ENCODE results near the gene CTSZ.
"Not testable (repeated sequence)": the region's sequence is repeated elsewhere in the genome, so short reads cannot be mapped to it uniquely, and the experiment has no call there.

Gene CTSZ

DNA sequence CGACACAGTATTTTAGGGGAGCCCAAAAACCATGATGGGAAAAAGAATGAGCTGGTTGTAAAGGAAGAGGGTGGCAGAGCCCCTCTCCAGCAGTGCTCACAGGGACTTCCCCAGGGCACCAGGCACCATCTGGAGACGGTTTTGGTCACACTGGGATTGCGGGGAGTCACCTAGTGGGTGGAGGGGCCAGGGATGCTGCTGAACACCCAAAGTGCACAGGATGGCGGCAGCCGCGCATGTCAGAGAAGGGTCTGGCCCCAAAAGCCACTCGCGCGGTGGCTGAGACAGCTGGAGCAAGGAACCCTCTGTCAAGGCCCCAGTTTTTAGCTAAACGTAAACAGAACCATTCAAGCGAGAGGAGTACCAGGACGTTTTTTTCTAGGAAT lies 10.8 kb downstream of the CTSZ start:
- no peak for DNase-seq

- DNase-seq, result no peak
Observed at GRCh38 chr20:58995461-58996225, 11.4 kb downstream of the CTSZ start.

DNA sequence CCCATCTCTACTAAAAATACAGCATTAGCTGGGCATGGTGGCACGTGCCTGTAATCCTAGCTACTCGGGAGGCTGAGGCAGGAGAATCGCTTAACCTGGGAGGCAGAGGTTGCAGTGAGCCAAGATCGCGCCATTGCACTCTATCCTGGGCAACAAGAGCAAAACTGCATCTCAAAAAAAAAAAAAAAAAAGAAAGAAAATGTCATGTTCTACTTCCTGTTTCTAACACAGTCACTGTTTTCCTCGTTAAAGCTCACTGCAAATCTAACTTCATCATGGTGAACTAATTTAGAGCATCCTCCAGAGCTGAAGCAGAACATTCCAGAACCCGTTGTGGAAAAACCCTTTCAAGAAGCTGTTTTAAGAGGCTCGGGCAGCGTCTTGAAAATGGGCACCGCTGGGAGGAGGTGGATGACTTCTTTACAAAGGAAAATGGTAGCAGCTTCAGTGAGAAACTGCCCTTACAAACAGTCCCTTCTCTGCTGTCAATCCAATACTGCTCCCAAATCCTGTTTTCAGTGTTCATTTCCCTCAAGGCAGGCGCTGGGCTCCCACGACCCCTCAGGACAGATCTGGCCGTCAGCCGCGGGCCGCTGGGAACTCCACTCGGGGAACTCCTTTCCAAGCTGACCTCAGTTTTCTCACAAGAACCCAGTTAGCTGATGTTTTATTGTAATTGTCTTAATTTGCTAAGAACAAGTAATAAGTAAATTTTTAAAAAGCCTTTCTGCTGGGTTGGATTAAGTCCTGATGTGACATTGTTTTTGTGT lies 12.5 kb downstream of the CTSZ start:
- DNase-seq, result no peak

- DNase-seq, result no peak
Observed at GRCh38 chr20:58993332-58994248, 13.5 kb downstream of the CTSZ start.

DNA sequence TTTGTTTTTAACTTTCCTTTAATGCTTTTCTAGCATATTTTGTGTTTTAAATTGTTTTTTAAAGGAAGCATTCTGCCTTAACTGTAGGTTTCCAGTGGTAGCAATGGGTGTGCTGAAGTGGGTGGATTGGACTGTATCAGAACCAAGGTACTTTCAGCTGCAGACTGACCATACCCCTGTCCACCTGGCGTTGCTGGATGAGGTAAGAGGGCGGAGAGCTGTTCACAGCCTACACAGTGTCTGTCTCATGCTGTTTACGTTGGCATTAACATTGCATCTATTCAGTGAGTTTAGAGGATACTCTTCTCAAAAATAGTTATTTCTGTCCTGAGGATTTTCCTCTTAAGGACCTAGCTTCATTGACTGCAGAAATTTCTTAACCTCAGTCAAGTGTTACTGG lies 14.1 kb downstream of the CTSZ start:
- no peak for DNase-seq

- no peak for DNase-seq
Observed at GRCh38 chr20:58991715-58992114, 15.3 kb downstream of the CTSZ start.

- no peak for DNase-seq
Observed at GRCh38 chr20:58990651-58991445, 16.2 kb downstream of the CTSZ start.

- no peak for DNase-seq
Observed at GRCh38 chr20:58989196-58989595, 17.9 kb downstream of the CTSZ start.

GRCh38 chr20:58988565-58988882 lies 18.5 kb downstream of the CTSZ start:
- no peak for DNase-seq

DNA sequence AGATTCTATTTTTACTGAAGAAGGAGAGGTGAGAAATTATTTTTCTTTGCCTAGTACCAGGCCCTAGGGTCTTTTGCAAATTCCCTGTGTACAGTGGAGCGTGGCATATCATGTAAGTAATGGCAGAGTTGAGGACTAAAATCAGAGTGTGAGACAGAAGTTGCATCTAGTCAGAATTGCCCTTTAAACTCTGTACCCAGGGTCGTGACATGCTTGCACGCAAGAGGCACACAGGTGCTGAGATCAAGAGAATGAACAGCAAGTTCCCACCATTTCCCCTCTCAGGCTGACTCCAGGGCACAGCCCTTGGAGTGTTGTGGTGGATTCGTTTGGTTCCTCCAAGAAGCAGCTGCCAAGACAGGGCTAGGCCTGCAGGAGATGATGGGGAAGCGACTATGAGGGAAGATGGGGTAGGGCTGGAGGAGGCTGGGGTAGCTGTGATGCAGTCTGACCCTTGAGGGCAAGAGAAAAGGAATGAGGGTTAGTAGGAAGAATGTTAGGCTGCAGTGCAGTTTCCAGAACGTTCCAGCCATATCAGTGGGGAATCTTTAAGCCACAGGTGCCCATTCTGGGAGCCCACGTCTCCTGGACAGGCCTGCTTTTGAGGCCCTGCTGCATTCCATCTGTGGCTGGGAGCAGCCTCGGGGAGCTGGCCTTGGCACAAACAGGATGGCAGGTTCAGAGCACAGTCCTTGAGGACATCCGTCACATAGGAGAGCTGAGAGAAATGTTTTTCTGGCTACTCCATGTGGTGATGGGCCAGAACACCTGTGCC lies 19.1 kb downstream of the CTSZ start:
- no peak for DNase-seq

DNA sequence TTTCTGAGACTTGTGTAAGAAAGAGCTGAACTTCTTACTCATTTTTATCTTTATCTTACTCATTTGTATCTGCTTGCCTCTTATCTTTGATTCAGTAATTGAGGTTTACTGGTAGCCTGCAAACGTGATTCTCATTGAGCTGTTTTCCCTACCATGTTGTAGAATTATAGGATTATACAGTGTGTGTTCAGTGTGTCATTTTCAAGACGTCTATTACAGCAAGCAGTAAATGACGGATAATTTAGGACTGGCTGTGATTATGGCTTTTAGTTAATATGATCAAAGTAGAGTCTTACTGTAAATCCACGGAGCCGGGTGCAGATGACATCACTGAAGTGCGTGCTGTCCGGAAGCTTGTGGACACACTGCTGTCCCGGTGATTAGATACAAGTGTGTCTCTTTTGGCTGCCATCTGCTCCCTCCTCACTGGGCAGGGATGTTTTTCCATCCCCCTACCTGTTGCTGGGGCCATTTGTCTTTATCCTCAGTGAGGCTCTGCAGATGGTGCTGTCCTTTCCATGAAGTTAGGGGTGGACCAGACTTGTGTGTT lies 20.0 kb downstream of the CTSZ start:
- no peak for DNase-seq

- DNase-seq, result no peak
Observed at GRCh38 chr20:58986286-58986967, 20.6 kb downstream of the CTSZ start.

DNA sequence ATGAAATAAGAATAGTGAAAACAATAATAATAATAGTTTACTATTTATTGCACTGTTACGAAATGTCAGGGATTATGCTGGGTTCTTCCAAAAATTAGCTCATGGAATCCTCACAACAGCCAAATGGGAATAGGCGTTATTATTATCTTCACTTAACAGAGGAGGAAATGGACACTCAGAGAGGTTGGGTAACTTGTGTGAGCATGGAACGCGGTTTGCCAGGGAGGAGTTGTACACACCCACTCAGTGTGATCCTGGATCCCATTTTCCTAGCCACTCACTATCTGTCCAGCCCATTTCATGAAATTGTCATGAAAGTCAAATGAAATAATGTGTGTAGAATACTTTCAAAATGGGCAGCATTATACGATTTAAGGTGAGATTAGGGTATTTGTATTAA lies 21.4 kb downstream of the CTSZ start:
- no peak for DNase-seq

DNA sequence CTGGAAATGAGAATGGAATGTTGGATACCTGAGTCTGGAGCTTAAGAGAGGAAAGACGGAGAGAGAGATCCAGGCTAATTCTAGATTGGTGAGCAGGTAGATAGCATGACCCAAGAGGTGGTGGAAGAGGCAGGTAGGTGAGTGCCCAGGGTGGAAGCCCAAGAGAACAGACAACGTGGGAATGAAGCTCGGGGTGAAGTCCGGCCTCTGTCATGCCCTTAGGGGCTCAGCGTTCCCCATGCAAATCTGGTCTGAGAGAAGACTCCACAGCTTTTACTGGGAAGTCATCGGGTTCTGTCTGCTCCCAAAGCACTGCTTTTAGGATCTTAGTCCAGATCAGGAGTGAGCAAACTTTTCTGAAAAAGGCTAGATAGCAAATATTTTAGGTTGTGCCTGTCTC lies 22.4 kb downstream of the CTSZ start:
- DNase-seq, result no peak

DNA sequence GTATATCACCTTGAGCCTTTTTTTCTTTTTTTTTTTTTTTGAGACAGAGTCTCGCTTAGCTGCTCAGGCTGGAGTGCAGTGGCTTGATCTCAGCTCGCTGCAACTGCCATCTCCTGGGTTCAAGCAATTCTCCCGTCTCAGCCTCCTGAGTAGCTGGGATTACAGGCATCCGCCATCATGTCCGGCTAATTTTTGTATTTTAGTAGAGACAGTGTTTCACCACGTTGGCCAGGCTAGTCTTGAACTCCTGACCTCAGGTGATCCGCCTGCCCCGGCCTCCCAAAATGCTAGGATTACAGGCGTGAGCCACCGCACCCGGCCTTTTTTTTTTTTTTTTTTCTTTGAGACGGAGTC lies 24.0 kb downstream of the CTSZ start:
- not testable (repeated sequence) for DNase-seq

- DNase-seq, result no peak
Observed at GRCh38 chr20:58982406-58983114, 24.5 kb downstream of the CTSZ start.

DNA sequence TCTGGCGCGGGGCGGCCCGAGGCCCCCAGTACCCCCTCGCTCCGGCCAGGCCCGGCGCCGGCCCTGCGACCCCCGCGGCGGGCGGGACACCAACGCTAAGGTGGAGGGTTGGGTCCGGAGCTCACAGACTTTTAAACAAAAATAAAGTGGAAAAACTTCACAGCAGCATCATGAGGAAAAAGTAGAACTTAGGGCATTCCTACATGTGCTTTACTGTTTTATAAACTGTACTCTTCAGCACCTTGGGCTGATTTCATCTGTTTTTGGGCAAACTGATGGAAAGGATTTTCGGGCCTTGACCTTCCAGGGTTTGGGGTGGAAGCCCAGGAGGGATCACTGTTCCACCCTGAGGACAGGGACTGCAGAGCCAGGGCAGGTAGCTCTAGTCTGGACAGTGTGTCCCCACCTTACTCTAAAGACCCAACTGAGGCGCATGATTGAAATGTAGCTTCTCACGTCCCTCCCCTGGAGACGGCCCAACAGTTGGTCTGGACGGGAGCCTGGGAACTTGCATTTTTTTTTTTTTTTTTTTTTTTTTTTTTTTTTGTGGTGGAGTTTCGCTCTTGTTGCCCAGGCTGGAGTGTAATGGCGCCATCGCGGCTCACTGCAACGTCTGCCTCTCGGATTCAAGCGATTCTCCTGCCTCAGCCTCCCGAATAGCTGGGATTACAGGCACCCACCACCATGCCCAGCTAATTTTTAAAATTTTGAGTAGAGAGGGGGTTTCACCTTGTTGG lies 25.3 kb downstream of the CTSZ start:
- no peak for DNase-seq

DNA sequence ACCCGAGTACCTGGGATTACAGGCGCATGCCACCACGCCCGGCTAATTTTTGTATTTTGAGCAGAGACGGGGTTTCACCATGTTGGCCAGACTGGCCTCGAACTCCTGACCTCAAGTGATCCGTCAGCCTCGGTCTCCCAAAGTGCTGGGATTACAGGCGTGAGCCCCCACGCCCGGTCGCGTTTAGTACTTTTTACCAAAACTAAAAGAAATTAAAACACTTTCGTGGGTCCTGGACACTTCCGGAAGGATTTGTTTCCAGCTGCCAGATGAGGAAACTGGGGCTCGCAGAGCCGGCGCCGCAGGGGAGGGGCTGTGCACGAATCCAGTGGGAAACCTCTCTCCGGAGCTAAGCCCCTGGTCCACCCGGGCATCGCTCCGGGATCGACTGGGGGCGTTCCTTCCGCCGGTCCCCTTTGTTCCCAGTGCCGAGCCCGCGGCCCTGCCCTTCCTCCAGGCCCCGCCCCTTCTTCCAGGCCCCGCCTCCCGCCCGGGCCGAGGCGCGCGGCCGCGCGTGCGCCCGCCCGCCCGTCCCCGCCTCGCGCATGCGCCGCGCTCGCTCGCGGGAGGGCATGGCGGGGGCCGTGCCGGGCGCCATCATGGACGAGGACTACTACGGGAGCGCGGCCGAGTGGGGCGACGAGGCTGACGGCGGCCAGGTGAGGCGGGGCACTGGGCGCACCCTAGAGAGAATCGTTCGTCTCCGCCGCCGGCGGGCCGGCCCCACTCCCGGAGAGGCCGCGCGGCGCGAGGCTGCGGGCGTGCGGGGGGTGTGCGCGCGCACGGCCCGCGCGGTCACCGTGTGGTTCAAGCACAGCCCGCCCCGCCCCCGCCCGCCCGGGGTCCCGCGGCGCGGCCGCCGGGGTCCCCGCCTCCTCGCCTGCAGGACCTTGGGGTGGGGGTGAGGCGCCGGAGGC lies 26.1 kb downstream of the CTSZ start, which contains the start of gene NELFCD:
Gene NELFCD (plus strand): TSS at position 546 of the 917 bp plus-strand sequence. CDS start 54 bp downstream, at position 600.
- peak; percentile 93 for DNase-seq
